B cell (primary cell): ENCODE data around the gene GRM4.

Source experiments
- CTCF ChIP-seq: fragments of 200-600 bp; IDR thresholded peaks from one replicate; pipeline ENCODE4 v1.8.0; 2022; ENCODE audit warnings: antibody characterized with exemption, mild to moderate bottlenecking
- EZH2 ChIP-seq: IDR thresholded peaks from 2 replicates; pipeline ENCODE4 v1.6.1; 2012; ENCODE audit warnings: borderline replicate concordance, low read depth, mild to moderate bottlenecking, moderate library complexity, low read length; ENCODE audit not compliant: insufficient read depth, poor library complexity, severe bottlenecking

GRCh38 chr6:34092631-34093030 lies 53.3 kb downstream of the GRM4 start:
- no peak for TF ChIP-seq CTCF
- no peak for TF ChIP-seq EZH2
